Stimulated activated CD8-positive, alpha-beta memory T cell treated with anti-CD3 and anti-CD28 coated beads, Interleukin-4, amount 100 ng/mL, for 24 hours (primary cell): ENCODE results near the gene ARMC10.
"Not testable (repeated sequence)": the region's sequence is repeated elsewhere in the genome, so short reads cannot be mapped to it uniquely, and the experiment has no call there.

ENCODE experiments used
- DNase-seq: peaks from one replicate; pipeline ENCODE4 v3.0.0-alpha.2; 2020; ENCODE audit warnings: low read depth

The ARMC10 gene

DNA sequence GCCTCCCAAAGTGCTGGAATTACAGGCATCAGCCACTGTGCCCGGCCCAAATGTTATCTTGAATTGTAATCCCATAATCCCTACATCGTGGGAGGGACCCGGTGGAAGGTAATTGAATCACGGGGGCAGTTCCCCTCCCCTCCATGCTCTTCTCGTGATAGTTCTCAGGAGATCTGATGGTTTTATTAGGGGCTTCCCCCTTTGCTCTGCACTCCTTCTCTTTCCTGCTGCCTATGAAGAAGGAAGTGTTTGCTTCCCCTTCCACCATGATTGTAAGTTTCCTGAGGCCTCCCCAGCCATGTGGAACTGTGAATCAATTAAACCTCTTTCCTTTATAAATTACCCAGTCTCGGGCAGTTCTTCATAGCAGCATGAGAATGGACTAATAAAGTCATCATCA, 3.3 kb downstream of the ARMC10 start:
- DNase-seq: not testable (repeated sequence)

DNA sequence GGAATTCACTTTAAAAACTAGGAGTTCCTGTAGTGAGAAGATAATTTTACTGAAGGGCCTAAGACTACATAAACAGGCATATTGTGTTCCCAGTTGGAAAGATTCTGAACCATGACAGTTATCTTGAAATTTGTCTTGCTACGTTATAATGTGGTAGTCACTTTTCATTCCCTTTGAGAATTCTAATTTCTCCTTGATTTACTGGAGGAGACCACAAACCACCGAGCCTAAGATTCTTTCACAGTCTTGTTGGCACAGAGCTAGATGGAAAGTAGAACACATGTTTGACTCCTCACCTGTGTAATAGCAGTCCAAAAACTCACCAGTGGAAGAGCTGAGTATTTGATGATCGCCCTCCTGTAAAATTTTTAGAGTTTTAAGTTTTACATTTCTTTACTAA, 4.9 kb downstream of the ARMC10 start:
- no peak for DNase-seq

DNA sequence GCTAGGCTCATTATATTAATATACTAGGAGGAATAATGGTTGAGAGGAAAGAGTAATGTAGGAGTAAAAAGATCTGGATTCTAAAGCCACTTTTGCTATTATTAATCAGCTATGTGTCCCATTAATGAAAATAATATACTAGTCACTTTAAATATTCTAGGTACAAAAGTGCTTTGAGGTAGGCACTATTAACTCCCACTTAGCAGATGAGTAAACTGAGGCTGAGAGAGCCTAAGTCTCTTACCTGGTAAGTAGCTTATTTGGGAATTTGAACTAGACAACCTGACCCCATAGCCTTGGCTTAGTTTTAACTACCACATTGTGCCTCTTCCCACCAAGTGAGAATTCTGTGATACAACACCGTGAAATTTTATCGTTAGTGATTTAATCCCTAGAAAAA, 6.0 kb downstream of the ARMC10 start:
- DNase-seq: no peak

DNA sequence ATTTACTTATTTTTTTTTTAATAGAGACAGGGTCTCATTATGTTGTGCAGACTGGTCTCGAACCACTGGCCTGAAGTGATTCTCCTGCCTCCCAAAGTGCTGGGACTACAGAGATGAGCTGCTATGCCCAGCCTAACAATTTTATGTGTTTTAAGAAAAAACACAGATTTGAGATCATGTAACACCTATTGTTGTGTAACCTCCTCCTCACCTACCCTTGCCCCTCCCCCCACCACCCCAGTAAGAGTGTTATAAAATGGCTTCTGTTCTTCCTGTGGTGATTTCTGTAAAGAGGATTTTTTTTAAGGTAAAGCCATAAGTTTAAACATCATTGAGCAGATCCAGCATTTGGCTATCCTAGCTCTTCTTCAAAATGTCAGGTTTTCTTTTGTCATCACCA, 7.6 kb downstream of the ARMC10 start:
- no peak for DNase-seq

DNA sequence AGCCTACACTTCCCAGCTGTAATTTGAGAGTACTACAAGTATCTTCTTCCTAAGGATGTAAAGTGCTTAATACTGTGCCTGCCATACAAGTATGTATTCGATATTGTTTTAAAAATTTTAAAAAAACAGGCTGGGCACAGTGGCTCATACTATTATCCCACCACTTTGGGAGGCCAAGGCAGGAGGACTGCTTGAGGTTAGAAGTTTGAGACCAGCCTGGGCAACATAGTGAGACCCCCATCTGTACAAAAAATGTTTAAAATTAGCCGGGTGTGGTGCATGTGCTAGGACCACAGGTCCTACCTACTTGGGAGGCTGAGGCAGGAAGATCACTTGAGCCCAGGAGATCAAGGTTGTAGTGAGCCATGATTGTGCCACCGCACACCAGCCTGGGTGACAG, 8.3 kb downstream of the ARMC10 start:
- DNase-seq: no peak

DNA sequence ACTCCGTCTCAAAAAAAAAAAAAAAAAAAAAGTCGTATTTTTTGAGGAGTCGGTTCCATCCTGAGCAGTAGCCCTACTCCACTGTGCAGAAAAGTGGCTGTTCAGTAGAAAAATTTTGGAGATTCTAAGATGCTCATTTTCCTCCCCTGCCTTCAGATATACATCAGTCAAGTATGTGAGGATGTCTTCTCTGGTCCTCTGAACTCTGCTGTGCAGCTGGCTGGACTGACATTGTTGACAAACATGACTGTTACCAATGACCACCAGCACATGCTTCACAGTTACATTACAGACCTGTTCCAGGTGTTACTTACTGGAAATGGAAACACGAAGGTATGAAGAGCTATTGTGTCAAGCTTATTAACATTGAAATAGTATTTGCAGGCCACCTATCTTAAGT, 17.4 kb downstream of the ARMC10 start:
- DNase-seq: not testable (repeated sequence)

DNA sequence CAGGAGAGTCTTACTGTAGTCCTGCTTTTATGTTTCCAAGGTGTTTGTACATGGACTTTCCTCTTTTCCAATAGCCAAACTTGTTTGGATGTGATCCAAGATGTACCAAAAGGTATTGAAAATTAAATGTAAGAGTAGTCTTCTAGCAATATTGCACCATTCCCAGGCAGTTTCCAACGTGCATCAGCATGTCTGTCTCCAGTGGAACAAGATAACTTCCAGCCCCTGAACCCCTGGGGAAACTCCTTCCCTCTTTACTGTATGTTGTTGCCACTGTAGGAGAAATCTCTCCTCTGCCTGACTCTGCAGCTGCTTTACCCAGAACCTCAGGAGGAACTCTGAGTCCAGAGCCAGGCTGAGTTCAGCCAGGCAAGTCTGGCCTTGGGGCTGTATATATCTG, 18.5 kb downstream of the ARMC10 start:
- DNase-seq: no peak

DNA sequence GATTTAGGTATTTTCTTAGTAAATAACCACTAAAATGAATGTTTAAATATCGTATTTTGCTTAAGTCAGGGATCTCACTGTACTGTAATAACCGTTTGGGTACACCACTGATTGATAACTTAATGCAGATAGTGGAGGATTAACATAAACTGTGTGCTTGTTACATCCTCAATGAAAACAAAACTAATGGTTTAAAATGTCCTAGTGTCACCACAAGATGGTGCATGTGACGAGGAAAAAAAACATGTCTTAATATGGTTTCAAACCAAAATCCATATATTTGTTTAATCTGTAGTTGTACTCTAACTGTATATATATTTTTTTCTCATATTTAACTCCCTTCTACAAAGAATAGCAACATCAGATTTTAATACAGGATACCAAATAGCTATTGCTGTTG, 19.2 kb downstream of the ARMC10 start:
- no peak for DNase-seq

DNA sequence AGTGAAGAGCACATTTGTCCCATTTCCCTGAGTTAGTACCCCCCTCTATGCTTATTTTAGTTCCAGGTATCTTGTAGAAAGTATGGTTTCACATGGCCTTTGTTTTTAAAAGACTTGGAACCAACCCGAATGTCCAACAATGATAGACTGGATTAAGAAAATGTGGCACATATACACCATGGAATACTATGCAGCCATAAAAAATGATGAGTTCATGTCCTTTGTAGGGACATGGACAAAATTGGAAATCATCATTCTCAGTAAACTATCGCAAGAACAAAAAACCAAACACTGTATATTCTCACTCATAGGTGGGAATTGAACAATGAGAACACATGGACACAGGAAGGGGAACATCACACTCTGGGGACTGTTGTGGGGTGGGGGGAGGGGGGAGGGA, 20.6 kb downstream of the ARMC10 start:
- not testable (repeated sequence) for DNase-seq

DNA sequence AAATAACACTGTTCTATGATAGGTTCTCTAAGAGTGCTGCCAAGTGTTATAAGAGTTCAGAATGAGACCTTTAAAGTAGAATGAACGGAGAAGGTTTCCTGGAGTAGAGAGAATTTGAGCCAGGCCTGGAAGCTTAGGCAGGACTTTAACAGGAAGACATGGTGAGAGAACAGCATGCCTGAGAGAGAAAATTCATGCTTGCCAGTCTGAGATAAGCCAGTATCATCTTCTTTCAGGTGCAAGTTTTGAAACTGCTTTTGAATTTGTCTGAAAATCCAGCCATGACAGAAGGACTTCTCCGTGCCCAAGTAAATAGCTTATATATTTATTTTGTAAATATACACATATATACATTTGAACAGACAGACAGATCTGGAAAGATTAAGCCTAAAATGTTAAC, 22.1 kb downstream of the ARMC10 start:
- DNase-seq: no peak

DNA sequence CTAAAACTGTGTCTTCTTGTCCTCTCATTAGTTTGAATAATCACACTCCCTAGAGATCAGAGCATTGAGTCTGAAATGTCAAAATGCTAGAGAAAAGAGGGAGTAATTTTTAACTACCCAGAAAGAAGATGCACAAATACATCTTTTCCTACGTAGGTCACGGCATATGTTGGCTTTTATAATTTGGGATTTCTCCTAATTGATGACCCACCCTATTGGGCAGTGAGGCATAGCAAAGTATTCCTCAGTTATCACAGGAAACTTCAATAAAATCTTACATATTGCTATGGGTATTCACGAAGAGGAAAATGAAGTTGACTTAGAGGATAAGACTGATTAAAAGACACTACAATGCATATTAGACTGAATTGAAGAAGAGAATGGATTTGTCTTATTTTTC, 25.4 kb downstream of the ARMC10 start:
- no peak for DNase-seq

DNA sequence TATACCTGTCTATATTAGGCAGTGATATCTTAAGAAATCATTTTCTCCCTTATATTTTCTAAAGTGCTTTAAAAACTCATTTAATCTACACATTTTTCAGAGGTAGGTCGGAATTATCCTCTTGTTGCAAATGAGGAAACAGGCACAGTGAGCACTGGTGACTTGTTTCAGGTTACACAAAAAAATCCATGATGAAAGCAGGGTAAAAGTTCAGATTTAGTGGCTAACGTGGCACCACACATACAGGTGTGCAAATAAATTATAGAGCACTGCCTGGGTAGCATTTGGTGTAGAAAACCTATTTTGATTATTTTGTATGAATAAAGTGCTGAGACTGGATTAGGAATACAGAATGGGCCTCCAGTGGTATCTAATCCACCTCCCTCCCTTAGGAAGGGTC, 26.6 kb downstream of the ARMC10 start:
- no peak for DNase-seq

DNA sequence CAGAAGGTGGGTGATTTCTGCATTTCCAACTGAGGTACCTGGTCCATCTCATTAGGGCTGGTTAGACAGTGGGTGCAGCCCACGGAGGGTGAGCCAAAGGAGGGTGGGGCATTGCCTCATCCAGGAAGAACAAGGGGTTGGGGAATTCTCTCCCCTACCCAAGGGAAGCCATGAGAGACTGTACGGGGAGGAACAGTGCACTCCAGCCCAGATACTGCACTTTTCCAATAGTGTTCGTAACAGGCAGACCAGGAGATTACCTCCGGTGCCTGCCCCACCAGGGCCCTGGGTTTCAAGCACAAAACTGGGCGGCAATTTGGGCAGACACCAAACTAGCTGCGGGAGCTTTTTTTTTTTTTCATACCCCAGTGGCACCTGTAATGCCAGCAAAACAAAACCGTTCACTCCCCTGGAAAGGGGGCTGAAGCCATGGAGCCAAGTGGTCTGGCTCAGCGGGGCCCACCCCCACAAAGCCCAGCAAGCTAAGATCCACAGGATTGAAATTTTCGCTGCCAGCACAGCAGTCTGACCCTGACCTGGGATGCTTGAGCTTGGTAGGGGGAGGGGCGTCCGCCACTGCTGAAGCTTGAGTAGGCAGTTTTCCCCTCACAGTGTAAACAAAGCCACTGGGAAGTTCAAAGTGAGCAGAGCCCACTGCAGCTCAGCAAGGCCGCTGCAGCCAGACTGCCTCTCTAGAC, 31.2 kb downstream of the ARMC10 start:
- DNase-seq: no peak

DNA sequence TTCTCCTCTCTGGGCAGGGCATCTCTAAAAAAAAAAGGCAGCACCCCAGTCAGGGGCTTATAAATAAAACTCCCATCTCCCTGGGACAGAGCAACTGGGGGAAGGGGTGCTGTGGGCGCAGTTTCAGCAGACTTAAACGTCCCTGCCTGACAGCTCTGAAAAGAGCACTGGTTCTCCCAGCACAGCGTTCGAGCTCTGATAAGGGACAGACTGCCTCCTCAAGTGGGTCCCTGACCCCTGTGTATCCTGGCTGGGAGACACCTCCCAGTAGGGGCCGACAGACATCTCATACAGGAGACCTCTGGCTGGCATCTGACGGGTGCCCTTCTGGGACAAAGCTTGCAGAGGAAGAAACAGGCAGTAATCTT, 31.7 kb downstream of the ARMC10 start:
- DNase-seq: not testable (repeated sequence)

DNA sequence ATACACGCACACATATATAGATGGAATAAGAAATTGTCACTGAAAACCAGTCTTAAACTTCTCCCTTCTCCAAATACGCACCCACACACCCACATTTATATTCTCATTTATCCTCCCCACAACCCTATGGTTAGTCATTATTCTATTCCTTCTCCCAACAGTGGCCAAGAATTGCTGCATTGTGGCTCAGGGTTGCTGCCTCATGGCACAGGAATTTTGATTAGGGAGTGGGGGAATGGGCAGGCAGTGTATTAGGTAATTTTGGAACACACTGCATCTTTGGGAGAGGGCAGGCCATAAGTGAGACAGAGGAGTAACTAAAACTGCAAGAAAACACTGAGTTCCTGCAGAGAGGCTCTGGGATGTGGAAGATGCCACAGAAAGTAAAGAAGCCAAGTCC, 38.2 kb downstream of the ARMC10 start:
- no peak for DNase-seq

DNA sequence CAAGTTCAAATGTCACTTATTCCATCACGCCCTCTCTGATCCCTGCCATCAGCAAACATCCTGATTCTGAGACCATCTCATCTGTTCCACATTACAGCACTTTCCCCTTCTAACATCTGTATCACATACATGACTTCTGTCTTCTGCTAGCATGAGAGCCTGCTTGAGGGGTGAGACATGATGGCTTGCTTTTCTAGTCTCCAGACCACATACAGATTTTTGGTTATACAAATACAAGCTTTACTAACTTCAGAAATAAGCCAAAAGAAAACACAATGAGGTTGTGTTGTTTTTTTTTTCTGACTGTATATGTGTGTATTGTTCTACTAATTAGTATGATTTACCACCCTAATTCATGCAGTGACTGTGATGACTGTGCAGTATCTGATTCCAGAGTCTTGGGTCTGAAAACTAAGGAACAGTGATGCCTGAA, 39.7 kb downstream of the ARMC10 start:
- no peak for DNase-seq

DNA sequence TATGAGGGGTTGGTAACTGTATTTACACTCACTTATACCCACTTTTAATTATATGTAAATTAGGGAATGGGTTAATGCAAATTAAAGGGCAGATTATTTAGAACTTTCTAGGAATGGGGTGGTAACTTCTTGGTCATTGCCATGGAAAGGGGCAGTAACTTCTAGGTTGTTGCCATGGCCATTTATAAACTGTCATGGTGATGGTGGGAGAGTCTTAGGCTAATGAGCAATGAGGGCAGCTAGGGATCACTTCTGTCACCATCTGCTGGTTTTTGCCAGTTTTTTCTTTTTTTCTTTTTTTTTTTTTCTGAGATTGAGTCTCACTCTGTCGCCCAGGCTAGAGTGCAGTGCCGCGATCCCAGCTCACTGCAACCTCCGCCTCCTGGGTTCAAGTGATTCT, 40.8 kb downstream of the ARMC10 start:
- DNase-seq: no peak

DNA sequence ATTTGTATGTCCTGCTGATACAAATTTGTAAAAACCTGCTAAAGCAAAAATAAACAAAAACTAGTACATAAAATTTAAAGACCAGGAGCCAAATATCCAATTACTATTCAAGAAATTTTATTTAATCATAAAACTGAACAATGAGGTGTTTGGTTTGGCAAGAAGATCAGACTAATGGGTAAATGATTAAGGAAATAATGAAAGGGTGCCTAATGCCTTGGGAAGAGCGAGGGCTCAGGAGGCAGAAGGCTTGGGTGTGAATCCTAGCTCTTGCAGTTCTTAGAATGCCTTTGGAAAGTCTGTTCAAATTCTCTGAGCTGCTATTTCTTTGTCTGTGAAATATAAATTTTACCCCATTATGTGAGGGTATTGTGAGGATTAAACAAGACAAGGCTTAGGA, 41.6 kb downstream of the ARMC10 start:
- no peak for DNase-seq

DNA sequence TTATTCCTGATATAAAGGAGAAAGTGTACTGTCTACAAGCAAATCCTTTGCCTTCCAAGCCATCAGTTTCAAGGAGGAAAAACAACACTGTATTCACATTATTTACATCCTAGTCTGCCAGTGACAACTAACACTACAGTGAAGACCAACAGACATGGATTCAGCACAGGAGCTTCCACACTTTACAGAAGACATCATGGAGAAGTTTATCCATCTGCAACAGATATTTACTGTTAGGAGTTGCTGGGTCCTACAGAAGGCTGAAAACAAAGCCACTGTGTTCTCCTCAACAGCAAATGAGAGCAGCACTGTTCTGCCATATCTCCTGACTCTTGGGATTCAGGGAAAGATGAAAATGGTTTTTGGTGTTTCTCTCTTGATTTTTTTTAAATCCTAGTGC, 42.1 kb downstream of the ARMC10 start:
- DNase-seq: no peak

DNA sequence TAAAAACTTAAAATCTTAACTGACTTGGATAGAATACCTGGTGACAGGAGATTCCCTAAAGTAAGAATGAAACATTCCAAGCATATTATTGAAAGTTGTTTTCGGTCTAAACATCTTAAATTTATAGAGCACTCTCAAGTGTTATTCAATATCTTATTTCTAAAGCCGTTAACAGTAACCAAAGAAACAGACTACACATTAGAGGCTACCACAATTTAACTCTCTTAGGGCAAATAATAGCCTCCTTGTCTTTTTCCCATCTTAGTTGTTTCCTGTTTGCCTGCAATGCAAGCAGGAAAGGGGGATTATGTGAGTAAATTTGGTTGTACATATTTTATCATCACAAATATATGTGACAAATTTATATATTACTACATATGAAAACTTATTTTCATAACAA, 42.5 kb downstream of the ARMC10 start:
- no peak for DNase-seq

DNA sequence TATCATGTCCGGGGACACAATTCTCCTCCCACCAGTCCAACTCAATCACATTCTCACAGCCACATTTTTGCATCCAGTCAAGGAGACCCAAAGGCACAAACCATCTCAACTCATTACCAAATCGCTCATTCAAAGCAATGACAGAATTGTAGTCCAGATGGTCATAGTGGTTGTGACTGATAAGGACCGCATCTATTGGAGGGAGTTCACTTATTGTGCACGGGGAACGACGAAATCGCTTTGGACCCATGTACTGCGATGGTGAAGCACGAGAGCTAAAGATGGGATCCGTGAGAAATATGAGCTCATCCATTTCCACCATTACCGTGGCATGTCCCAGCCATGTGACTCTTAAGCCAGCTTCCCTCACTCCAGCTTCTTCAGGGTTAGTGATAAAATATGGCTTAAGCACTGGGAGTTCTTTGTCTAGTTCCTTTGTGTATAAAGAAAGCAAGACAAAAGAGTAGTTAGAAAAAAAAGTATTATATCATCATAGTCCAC, 44.9 kb downstream of the ARMC10 start:
- no peak for DNase-seq

DNA sequence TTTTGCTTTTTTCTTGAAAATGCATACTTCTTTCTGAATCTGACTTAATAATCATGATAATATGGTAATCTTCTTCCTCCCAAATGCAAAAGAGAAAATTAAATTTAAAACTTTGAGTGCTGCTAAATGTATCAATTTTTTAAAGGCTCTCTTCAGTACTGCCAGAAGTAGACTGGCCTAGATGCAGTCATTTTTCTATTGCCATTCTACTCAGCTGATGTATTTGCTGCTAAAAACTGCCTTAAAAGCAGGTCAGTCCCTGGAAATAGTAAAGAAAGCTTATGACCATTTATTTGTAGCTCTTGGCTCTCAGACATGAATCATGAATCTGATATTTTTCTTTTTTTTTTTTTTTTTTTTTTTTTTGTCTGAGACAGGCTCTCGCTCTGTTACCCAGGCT, 45.4 kb downstream of the ARMC10 start:
- no peak for DNase-seq

DNA sequence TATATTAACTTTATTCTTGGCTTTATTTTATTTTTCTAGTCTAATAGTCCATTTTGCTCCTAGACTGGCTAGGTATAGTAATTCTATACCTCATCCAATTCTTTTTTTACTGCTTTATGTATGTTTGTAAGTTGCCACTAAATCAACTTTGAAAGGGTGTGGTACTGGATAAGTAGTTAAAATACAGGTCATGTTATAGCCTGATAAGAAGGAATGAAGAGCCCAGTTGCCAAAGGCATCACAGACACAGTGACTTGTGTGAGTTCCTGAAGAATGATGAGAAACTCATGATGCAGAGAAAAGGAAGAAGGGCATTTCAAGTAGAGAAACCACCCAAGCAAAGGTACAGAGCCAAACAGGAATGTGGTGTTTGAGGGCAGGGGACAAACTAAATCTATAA, 46.7 kb downstream of the ARMC10 start:
- no peak for DNase-seq

DNA sequence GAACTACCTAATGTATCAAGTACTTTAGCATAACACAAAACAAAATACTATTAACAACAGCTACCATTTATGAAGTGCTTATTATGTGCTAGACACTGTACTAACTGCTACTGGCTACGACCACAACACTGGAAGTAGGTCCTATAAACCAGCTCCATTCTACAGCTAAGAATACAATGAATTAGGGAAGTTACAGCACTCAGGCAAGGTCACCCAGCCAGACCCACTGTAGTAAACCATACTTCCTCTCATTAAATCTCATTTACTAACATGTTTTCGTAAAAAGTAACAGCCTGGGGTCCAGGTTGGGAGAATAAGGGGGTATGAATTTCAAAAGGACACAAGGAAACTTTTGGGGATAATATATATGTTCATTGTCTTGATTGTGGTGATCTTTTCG, 48.6 kb downstream of the ARMC10 start:
- no peak for DNase-seq
